HL-60/S4 (cell line): Measurements from ENCODE around the gene JMJD8.

Experiments
- in situ Hi-C: fragments of 300-500 bp; cut with MboI; formaldehyde crosslinking; loops from 2 replicates; pipeline ENCODE4 v1.14.3; 2022; ENCODE audit warnings: low sequenced_read_pairs

The JMJD8 gene

DNA sequence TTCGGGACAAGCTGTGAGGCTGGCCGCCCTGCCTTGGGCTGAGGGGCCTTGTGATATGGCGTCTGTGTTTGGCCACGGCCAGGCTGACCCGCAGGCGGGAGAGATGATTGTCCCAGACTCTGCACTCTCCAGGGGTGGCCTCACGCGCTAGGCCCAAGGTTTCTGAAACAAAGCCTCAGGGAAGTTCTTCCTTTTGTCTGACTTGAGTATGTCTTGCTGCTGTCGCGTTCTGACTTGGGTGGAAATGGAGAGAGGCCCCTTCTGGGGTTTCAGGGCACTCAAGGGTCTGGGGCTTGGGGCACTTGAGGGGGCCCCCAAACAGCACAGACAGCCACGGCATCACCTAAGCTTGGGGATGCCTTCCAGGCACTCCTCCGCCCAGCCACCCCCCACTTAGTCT is 26.9 kb upstream of the JMJD8 start:
- in situ Hi-C loops = loop anchor here (5.0 to 25.0 kb wide), 2 partner anchors 76 to 351 kb away; partner anchors contain the start of genes CHTF18, RPUSD1 and SSTR5

GRCh38 chr16:710500-711075 is 26.5 kb upstream of the JMJD8 start:
- in situ Hi-C loops = loop anchor here (5.0 to 25.0 kb wide), 2 partner anchors 77 to 352 kb away; partner anchors contain the start of genes CHTF18, RPUSD1 and SSTR5

DNA sequence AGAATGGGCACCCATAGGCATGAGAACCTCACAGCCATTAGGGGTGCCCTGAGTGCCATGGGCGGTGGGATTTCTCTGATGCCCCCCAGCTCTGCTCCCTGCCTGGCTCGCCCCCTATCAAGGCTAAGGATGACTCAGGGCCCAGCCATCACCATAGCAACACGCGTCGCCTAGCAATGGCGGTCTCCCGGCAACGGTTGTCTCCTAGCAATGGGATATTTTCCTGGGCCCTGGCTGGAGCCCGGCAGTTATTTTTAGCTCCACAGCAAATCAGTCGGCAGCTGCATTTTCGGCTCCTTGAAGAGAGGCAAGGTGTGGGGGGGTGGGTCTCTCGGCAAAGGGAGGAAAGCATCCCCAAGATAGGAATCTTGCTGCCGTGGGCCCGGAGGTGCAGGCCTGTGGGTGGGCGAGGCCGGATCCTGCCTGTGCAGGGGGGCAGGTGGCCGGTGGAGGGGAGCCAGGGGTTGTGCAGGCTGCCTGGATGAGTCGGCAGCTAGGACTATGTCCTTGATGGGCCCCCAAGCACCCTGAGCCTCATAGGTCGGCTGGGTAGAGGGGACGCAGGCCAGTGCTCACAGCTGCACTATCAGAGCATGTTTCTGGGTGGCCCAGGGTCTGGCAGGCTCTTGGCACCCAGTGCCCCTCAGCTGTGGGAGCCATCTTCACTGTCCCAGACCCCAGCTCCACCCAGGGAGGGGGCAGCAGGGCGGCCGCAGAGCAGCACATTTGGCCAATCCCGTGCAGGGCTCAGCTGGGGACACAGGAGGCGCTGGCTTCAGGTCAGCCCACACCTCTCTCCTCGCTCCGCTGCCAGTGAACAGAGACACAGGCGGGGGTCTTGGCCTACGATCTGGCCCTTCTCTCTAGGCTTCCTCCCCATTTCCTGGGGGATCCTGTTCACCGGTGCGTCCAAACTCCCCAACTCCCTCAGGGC is 25.7 kb upstream of the JMJD8 start:
- in situ Hi-C loops = loop anchor here (5.0 to 25.0 kb wide), 2 partner anchors 77 to 352 kb away; partner anchors contain the start of genes CHTF18, RPUSD1 and SSTR5

DNA sequence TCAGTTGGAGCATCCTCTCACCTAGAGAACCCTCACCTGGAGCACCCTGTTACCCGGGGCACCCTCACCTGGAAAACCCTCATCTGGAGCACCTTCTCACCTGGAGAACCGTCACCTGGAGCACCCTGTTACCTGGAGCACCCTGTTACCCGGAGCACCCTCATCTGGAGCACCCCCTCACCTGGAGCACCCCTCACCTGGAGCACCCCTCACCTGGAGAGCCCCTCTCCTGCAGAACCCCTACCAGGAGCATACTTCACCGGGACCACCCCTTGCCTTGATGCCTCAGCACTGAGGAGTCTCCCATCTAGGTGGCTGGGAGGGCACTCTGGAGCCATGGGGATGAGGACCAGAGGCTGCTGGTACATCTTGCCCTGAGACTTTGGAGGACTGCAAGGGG is 24.8 kb upstream of the JMJD8 start:
- in situ Hi-C loops = loop anchor here (25.0 kb wide), 1 partner anchor 353 kb away; the partner anchor contains the start of gene SSTR5

DNA sequence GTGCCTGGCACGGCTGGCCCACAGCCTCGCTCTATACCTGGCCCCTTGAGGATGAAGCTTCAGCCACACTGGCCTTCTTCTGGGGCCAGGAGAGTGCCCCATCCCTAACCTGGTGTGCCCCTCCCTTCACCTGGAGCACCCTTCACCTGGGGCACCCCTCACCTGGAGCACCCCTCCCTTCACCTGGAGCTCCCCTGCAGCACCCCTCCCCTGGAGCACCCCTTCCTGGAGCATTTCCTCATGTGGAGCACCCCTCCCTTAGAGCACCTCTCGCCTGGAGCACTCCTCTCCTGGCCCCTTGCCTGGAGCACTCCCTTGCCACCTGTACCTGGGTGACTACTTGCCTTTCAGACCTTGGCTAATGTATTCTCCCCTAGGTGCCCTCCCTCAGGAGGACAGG is 23.9 kb upstream of the JMJD8 start:
- in situ Hi-C loops = loop anchor here (25.0 kb wide), 1 partner anchor 354 kb away; the partner anchor contains the start of gene SSTR5

- in situ Hi-C loops = loop anchor here (25.0 kb wide), 1 partner anchor 355 kb away; the partner anchor contains the start of gene SSTR5
Measured at GRCh38 chr16:707062-707538, 23.0 kb upstream of the JMJD8 start.

GRCh38 chr16:706189-707061 is 22.3 kb upstream of the JMJD8 start:
- in situ Hi-C loops = loop anchor here (25.0 kb wide), 1 partner anchor 356 kb away; the partner anchor contains the start of gene SSTR5

DNA sequence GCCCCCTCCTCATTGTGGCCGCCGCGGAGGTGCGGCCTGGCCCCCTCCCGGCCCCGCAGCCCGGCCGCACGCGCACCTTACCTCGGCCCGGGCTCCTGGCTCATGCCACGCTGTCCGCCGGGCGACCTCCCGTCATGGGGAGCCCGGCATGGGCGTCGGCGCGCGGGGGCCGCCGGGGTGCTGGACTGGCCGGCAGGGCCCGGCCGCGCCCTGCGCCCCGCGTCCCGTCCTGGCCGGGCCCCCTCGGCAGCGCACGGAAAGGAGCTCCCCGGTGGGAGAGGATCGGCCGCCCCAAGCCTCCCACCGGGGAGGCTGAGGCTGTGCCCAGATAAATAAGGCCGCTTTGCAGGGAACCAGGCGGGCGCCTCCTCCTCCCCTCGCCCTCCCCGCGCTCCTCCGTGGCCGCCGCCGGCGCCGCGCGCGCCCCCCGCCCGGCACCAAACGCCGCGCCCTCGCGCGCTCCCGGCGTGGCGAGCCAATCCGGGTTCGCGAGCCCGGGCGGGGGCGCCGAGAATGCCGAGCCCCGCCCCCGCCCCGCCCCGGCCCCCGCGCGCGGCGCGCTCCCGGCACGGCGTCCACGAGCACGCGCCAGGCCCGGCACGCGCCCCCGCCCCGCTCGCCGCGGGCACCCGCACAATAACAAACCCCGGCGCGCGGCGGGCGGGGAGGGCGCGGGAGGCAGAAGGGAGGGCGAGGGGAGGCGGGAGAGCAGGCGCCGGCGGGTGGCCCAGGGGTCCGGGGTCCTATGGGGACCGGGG is 21.5 kb upstream of the JMJD8 start, which contains the start of gene FBXL16:
Gene FBXL16 (minus strand): TSS at position 371 of the 758 bp plus-strand sequence. CDS start 8,396 bp downstream, outside the sequence.
- in situ Hi-C loops = loop anchor here (25.0 kb wide), 1 partner anchor 357 kb away; the partner anchor contains the start of gene SSTR5

GRCh38 chr16:704552-705380 is 20.6 kb upstream of the JMJD8 start:
- in situ Hi-C loops = loop anchor here (25.0 kb wide), 1 partner anchor 358 kb away; the partner anchor contains the start of gene SSTR5

DNA sequence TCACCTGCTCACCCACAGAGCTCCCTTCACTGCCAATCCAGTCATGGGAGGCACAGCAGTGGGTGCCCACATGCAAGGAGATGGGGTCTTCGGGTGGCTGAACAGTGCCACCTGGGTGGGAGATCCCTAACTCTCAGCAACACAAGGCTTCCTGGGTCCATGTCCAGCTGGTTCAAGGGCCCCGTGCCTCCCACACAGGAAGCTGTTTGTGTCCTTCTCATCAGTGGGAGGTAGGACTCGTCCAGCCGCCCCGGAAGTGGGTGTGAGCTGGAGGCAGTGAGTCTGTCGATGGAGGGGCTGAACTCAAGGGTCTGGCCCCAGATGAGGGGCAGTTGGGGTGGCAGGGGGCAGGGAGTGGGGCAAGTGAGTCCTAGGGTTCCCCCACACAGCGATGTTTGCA is 19.9 kb upstream of the JMJD8 start:
- in situ Hi-C loops = loop anchor here (25.0 kb wide), 1 partner anchor 358 kb away; the partner anchor contains the start of gene SSTR5

- in situ Hi-C loops = loop anchor here (25.0 kb wide), 1 partner anchor 359 kb away; the partner anchor contains the start of gene SSTR5
Measured at GRCh38 chr16:703406-703805, 19.3 kb upstream of the JMJD8 start.

- in situ Hi-C loops = loop anchor here (25.0 kb wide), 1 partner anchor 360 kb away; the partner anchor contains the start of gene SSTR5
Measured at GRCh38 chr16:702341-702740, 18.2 kb upstream of the JMJD8 start.

GRCh38 chr16:700684-701584 is 16.8 kb upstream of the JMJD8 start:
- in situ Hi-C loops = loop anchor here (25.0 kb wide), 1 partner anchor 361 kb away; the partner anchor contains the start of gene SSTR5

GRCh38 chr16:698911-699671 is 15.0 kb upstream of the JMJD8 start:
- in situ Hi-C loops = no loop called here

DNA sequence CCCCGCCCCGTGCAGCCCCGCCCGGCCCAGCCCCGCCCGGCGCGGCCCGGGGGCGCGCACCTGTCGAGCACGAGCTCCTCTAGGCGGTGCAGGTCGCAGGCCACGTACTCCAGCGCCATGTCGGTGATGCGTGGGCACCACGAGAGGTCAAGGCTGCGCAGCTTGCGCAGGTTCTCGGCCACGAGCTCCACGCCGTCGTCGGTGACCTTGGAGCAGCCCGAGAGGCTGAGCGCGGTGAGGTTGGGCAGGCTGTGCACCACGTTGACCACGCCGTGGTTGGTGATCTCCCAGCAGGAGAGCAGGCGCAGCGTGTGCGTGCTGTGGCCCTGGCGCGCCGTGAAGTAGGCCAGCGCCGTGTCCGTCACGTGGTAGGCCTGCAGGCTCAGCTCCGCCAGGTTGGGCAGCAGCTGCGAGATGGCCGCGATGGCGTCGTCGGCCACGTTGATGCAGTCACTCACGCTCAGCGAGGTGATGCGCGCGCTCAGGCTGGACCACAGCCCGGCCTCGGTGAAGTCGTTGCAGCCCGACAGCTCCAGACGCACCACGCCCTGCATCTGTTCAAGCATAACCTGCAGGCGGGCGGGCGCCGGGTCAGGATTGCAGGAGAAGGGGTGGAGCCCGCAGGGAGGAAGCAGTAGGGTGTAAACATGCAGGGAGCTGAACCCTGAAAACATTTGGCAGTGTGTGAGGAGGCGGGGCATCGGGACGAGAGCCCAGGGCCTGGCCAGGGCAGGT is 11.4 kb upstream of the JMJD8 start:
- in situ Hi-C loops = no loop called here

- in situ Hi-C loops = no loop called here
Measured at GRCh38 chr16:694863-695354, 10.8 kb upstream of the JMJD8 start.
